Activated CD4-positive, alpha-beta T cell treated with anti-CD3 and anti-CD28 coated beads, Interleukin-2, amount 10 ng/mL, durations not matched to agents 24 days and 14 days (primary cell): ENCODE measurements around the gene DCPS. TPM values are rescaled to one million over a fixed set of nuclear protein-coding genes. Genes with fewer than 3 reads are reported as not detected.
A peak's percentile ranks its signal among the peaks of the same experiment; 100 is the strongest.

ENCODE experiments used
- DNase-seq: peaks from one replicate; pipeline ENCODE4 v3.0.0; 2022
- H3K27ac Mint-ChIP-seq: one replicate; pipeline ENCODE4 v1.8.0; 2022; ENCODE audit warnings: mild to moderate bottlenecking, mixed read lengths
- H3K27me3 Mint-ChIP-seq: one replicate; pipeline ENCODE4 v1.8.0; 2022; ENCODE audit warnings: mixed read lengths
- H3K36me3 Mint-ChIP-seq: one replicate; pipeline ENCODE4 v1.8.0; 2022; ENCODE audit warnings: low read depth, mild to moderate bottlenecking, mixed read lengths
- H3K4me1 Mint-ChIP-seq: one replicate; pipeline ENCODE4 v1.8.0; 2021; ENCODE audit warnings: mixed read lengths
- H3K4me3 Mint-ChIP-seq: one replicate; pipeline ENCODE4 v1.8.0; 2022; ENCODE audit warnings: mild to moderate bottlenecking, moderate library complexity, mixed read lengths
- H3K9me3 Mint-ChIP-seq: one replicate; pipeline ENCODE4 v1.8.0; 2021; ENCODE audit warnings: mixed read lengths
- intact Hi-C: fragments of 100-400 bp; cut with micrococcal nuclease; formaldehyde crosslinking; loops from one replicate; pipeline ENCODE4 v1.15.1; 2023
- total RNA-seq: library from RNA; stranded (reverse); gene quantifications from 2 replicates; pipeline ENCODE4 v1.2.3, GENCODE V29; 2022

The DCPS gene
- total RNA-seq, 1 donor from 2014 or later, result 36.0 TPM

- H3K4me1 Mint-ChIP-seq, result peaks cover 36% of the 10 kb centered on the region
- intact Hi-C loops, result no loop called here
- no peak for DNase-seq
These were observed 44.1 kb downstream of the DCPS start for GRCh38 chr11:126347751-126348668.

GRCh38 chr11:126348806-126349582 lies 45.1 kb downstream of the DCPS start:
- peaks cover 46% of the 10 kb centered on the region for H3K4me1 Mint-ChIP-seq
- peak overlapping the region; percentile 23 for H3K27ac Mint-ChIP-seq
- H3K27me3 Mint-ChIP-seq, result no peaks in the 10 kb centered on the region
- DNase-seq, result no peak
- no peaks in the 10 kb centered on the region for H3K9me3 Mint-ChIP-seq
- intact Hi-C loops, result no loop called here
- no peak overlapping the region for H3K4me3 Mint-ChIP-seq
- H3K36me3 Mint-ChIP-seq, result peaks cover 32% of the 10 kb centered on the region

More at GRCh38 chr11:126347751-126348668, 44.1 kb downstream of the DCPS start:
- Mint-ChIP-seq H3K27ac (peak overlapping the region; percentile 32), H3K9me3 (no peaks in the 10 kb centered on the region), H3K36me3 (peaks cover 32% of the 10 kb centered on the region), H3K4me3 (no peak overlapping the region), H3K27me3 (no peaks in the 10 kb centered on the region)

- DNase-seq, result no peak
- intact Hi-C loops, result loop anchor here (5.0 kb wide), 1 partner anchor 34 kb away; no protein-coding TSS in a partner anchor
- peaks cover 48% of the 10 kb centered on the region for H3K4me1 Mint-ChIP-seq
- no peaks in the 10 kb centered on the region for H3K27me3 Mint-ChIP-seq
- peak overlapping the region; percentile 1 for H3K27ac Mint-ChIP-seq
- H3K9me3 Mint-ChIP-seq, result no peaks in the 10 kb centered on the region
- peaks cover 31% of the 10 kb centered on the region for H3K36me3 Mint-ChIP-seq
- no peak overlapping the region for H3K4me3 Mint-ChIP-seq
These were observed 47.0 kb downstream of the DCPS start for GRCh38 chr11:126350836-126351235.

- Mint-ChIP-seq H3K27me3 (no peaks in the 10 kb centered on the region), H3K36me3 (peaks cover 25% of the 10 kb centered on the region), H3K27ac (peak overlapping the region; percentile 92), H3K9me3 (no peaks in the 10 kb centered on the region), H3K4me3 (peak overlapping the region; percentile 79), H3K4me1 (peaks cover 48% of the 10 kb centered on the region)
- no peak for DNase-seq
- intact Hi-C loops, result loop anchor here (5.0 kb wide), 1 partner anchor 35 kb away; no protein-coding TSS in a partner anchor
These were observed 48.3 kb downstream of the DCPS start for GRCh38 chr11:126352163-126352562.

- Mint-ChIP-seq H3K36me3 (peaks cover 25% of the 10 kb centered on the region), H3K4me1 (peaks cover 48% of the 10 kb centered on the region), H3K27ac (peak overlapping the region; percentile 92), H3K27me3 (no peaks in the 10 kb centered on the region), H3K4me3 (peak overlapping the region; percentile 79), H3K9me3 (no peaks in the 10 kb centered on the region)
- intact Hi-C loops, result loop anchor here (5.0 kb wide), 1 partner anchor 36 kb away; no protein-coding TSS in a partner anchor
- DNase-seq, result peak; percentile 70
These were observed 49.3 kb downstream of the DCPS start for GRCh38 chr11:126352934-126353801.

- intact Hi-C loops, result loop anchor here (2.0 to 5.0 kb wide), 5 partner anchors 37 to 292 kb away; partner anchors contain the start of genes CDON, FAM118B, RPUSD4 and TIRAP
- DNase-seq, result peak; percentile 62
- Mint-ChIP-seq H3K9me3 (no peaks in the 10 kb centered on the region), H3K27ac (peak overlapping the region; percentile 93), H3K4me3 (peak overlapping the region; percentile 96), H3K27me3 (no peaks in the 10 kb centered on the region), H3K4me1 (peaks cover 37% of the 10 kb centered on the region), H3K36me3 (peaks cover 25% of the 10 kb centered on the region)
These were observed 50.9 kb downstream of the DCPS start for GRCh38 chr11:126354631-126355323.

- intact Hi-C loops, result loop anchor here (2.0 kb wide), 4 partner anchors 61 to 293 kb away; partner anchors contain the start of genes CDON, FAM118B, RPUSD4 and TIRAP
- DNase-seq, result peak; percentile 91
- H3K4me3 Mint-ChIP-seq, result peak within 1 kb of the TSS; percentile 96
- H3K27ac Mint-ChIP-seq, result peak within 1 kb of the TSS; percentile 93
- H3K27me3 Mint-ChIP-seq, result no peaks in the 10 kb centered on the region
- no peaks in the 10 kb centered on the region for H3K9me3 Mint-ChIP-seq
- H3K36me3 Mint-ChIP-seq, result peaks cover 25% of the 10 kb centered on the region
- peaks cover 35% of the 10 kb centered on the region for H3K4me1 Mint-ChIP-seq
These were observed 51.6 kb downstream of the DCPS start, which contains the start of gene ST3GAL4 for GRCh38 chr11:126355324-126355925. Gene ST3GAL4 (plus strand): TSS chr11:126355686. CDS start chr11:126406156, 50,470 bp downstream.

- peak; percentile 64 for DNase-seq
- H3K4me3 Mint-ChIP-seq, result peak overlapping the region; percentile 83
- H3K9me3 Mint-ChIP-seq, result no peaks in the 10 kb centered on the region
- peak overlapping the region; percentile 72 for H3K27ac Mint-ChIP-seq
- intact Hi-C loops, result loop anchor here (1.0 to 2.0 kb wide), 5 partner anchors 52 to 293 kb away; partner anchors contain the start of genes CDON, DCPS, FAM118B and RPUSD4
- H3K27me3 Mint-ChIP-seq, result no peaks in the 10 kb centered on the region
- peaks cover 27% of the 10 kb centered on the region for H3K4me1 Mint-ChIP-seq
- peaks cover 18% of the 10 kb centered on the region for H3K36me3 Mint-ChIP-seq
These were observed 52.4 kb downstream of the DCPS start for GRCh38 chr11:126355926-126356897.

- Mint-ChIP-seq H3K27ac (peak overlapping the region; percentile 20), H3K4me1 (peaks cover 26% of the 10 kb centered on the region), H3K4me3 (peak overlapping the region; percentile 83), H3K36me3 (peaks cover 15% of the 10 kb centered on the region), H3K9me3 (no peaks in the 10 kb centered on the region), H3K27me3 (no peaks in the 10 kb centered on the region)
- intact Hi-C loops, result no loop called here
- no peak for DNase-seq
These were observed 53.4 kb downstream of the DCPS start for GRCh38 chr11:126357055-126357962.

- intact Hi-C loops, result no loop called here
- Mint-ChIP-seq H3K4me3 (no peak overlapping the region), H3K36me3 (peaks cover 9% of the 10 kb centered on the region), H3K9me3 (no peaks in the 10 kb centered on the region), H3K4me1 (peaks cover 18% of the 10 kb centered on the region), H3K27ac (no peak overlapping the region), H3K27me3 (no peaks in the 10 kb centered on the region)
- DNase-seq, result no peak
These were observed 54.3 kb downstream of the DCPS start for GRCh38 chr11:126357969-126358762.
